GM21447 (cell line): Measurements from ENCODE around the gene MDFI.
A peak's percentile ranks its signal among the peaks of the same experiment; 100 is the strongest.
"Not testable (repeated sequence)": the region's sequence is repeated elsewhere in the genome, so short reads cannot be mapped to it uniquely, and the experiment has no call there.

Source experiments
- ATAC-seq: cut with Tn5 transposase; IDR thresholded peaks from one replicate; pipeline ENCODE4 v1.9.1; 2021; ENCODE audit not compliant: unreplicated experiment

Gene MDFI

DNA sequence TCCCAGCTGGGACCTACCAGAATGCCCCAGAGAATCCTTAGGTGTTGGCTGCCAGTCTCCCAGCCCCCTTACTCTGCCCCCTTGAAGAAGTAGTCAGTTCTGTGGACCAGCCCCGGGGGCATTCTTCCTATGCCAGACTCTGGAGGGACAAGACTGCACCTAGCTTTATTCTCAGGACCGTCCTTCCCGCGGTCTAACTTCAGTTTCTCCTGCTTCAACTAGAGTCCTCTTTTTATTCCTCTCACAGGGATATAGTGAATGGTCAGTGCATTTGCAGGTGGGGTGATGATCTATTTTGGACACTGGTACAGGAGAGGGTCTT, 35.9 kb upstream of the MDFI start:
- ATAC-seq = no peak

- peak; percentile 80 for ATAC-seq
Measured at GRCh38 chr6:41602864-41603608, 35.2 kb upstream of the MDFI start.

- ATAC-seq = no peak
Measured at GRCh38 chr6:41604006-41604405, 34.3 kb upstream of the MDFI start.

- no peak for ATAC-seq
Measured at GRCh38 chr6:41605649-41606048, 32.6 kb upstream of the MDFI start.

DNA sequence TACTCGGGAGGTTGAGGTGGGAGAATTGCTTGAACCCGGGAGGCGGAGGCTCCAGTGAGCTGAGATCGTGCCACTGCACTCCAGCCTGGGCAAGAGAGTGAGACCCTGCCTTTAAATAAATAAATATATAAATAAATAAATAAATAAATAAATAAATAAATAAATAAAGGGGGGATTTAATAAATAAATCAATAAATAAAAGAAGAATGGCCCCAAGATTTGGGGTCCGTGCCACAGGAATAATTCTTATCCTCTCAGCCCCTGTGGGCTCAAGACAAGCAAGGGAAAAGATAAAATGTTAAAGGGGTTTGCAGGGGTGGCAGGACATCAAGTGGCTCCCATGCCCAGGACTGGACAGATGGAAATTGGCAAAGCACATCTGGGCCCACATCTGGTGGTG, 31.2 kb upstream of the MDFI start:
- no peak for ATAC-seq

DNA sequence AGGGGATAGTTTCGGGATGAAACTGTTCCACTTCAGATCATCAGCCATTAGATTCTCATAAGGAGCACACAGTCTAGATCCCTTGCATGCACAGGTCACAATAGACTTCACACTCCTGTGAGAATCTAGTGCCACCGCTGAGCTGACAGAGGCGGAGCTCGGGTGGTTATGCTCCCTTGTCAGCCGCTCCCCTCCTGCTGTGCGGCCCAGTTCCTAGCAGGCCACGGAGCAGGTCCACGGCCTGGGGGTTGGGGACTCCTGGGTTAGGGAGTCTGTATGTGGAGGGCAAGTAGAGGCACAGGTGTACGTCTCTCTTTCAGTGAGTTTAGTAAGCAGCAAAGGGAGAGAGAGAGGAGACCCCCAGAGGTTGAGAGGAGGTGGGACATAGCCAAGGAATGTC, 30.5 kb upstream of the MDFI start:
- ATAC-seq = no peak

DNA sequence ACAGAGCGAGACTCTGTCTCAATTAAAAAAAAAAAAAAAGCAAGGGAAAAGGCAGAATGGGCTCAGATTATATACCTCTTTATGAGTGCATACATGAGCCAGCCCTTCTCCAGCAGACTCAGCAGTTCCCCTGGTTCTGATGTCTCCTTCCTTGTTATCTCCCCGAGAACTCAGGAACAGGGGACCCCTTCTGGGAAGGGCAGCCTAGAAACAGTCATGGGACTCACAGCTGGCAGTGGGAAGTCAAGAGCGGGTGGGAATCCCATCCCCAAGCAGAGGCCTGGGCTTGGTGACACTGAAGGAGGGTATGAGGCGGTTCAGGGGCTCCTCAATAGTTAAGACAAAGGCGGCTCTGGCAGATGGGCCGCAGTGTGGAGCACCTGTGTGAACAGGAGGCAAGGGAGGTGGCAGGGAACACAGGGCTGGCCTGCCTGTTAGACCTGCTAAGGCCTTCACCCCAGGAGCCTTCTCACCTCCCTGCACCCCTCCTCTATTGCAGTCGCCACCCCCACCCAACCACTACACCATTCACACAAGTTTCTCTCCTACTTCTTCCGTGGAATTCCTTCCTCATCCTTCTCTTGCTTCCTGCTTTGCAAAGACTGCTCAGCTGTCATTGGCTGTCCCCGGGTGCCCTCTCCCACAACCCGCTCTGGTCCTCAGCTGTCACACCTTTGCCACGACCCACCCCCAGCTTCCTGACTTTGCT, 29.7 kb upstream of the MDFI start:
- ATAC-seq = no peak

- no peak for ATAC-seq
Measured at GRCh38 chr6:41614715-41615114, 23.6 kb upstream of the MDFI start.

DNA sequence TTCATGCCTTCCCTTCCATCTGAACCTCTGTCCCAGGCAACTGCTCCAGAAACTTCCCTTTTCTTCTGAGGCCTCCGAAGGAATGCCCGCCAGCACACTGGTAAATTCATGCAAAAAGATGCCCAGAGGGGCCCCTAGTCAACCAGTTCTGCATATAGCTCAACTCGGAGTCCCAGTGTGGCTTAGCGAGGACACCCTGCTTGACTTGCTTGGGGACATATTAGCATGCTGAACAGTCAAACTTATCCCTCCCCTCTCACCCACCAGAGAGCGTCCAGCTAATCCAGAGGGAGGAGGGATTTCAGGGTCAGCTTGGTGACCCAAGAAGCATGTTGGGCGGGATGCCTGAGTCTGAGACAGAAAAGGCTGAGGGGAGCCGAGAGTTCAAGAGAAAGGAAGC, 23.0 kb upstream of the MDFI start:
- ATAC-seq = no peak

- ATAC-seq = no peak
Measured at GRCh38 chr6:41618598-41618997, 19.7 kb upstream of the MDFI start.

GRCh38 chr6:41619193-41619592, 19.1 kb upstream of the MDFI start:
- not testable (repeated sequence) for ATAC-seq

DNA sequence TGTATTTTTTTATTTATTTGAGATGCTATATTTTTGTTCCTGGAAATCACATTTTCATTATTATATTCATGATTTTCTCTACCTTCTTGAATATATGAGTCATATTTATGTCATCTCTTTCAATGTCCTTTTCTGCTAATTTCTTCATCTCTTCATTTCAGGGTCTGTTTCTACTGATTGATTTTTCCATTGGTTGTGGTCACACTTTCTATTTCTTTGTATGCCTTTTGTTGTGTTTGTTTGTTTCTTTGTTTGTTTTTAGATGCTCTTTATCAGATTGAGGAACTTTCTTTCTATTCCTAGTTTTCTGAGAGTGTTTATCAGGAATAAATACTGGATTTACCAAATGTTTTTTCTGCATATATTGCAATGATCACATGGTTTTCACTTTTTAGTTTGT, 16.9 kb upstream of the MDFI start:
- no peak for ATAC-seq

DNA sequence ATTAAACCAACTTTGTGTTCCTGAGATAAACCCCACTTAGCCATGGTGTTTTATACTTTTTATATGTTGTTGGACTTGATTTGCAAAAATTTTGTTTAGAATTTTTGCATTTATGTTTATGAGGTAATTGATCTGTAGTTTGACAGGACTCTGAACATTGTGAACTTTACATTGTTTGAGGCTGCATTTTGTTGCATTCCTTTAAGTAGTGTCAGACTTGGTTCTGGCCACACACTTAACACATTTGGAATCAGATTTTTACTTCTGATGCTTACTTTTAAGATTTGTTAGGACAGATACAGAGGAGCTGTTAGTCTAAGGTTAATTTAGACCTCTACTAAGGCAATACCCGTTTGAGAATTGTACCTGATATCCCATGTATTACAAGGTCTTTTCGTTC, 16.5 kb upstream of the MDFI start:
- ATAC-seq = no peak

DNA sequence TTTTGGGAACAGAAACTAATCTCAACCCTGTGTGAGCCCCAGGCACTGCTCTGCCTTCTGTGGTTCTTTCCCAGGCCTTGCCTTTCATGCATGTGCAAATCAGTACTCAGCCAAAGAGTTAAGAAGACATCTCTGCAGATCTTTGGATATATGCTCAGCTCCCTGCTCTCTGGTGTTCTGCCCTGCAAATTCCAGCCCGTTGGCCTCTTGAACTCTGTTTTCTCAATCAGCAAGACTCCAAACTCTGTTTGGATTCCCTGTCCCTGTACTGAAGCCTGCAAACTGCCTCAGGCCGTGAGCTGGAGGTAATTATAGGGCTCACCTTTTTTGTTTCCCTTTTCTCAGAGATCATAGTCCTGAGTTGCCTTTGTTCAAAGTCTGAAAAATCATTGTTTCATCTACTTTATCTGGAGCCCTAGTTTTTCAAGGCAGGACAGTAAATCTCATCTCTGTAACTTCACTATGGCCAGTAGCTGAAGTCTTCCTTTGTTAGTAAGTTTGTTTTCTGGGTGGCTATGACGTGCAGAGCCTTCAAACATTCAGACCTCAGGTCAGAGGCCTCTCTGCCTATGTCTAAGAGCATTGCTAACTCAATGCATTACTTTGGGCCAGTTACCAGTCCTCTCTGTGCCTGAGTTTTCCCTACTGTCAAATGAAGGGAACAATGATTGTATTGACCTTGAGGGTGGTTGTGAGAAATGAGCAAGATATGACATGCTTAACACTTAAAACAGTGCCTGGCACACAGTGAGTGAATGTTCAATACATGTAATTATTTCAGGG, 15.9 kb upstream of the MDFI start:
- ATAC-seq = no peak

DNA sequence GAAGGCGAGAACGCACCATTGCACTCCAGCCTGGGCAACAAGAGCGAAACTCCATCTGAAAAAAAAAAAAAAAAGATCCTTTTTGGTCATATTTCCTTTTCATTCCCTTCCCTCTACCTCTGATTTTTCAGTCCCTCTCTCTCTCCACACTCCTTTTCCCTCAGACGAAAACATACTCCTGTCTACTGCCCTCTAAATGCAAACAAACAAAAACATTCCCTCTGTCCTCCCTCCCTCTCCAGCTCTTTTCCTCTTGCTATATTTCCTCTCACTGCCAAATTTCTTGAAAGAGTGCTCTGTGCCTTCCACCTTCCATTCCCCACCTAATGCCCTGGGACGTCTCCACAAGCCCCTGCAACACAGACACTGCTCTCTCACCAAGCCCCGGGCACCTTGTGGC, 14.9 kb upstream of the MDFI start:
- ATAC-seq = no peak

- no peak for ATAC-seq
Measured at GRCh38 chr6:41624621-41625380, 13.5 kb upstream of the MDFI start.

DNA sequence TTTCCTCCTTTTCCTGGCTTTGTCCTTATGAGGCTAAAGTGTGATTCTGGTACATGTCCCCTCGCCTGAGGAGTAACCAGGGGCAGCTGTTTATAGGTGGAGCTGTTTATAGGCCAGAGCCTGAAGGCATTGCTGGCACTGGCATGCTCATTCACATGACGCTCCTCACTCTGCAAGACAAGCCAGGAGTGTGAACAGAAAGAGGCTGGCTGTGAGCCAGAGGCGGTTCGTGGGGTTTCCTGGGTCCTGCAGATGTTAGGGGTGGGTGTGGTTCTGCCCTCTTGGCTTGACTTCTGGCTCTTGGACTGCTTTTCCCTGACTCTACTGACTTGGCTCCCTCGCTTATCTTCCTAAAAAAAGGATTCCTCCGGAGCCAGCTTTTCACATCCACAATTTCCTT, 12.8 kb upstream of the MDFI start:
- ATAC-seq = no peak

DNA sequence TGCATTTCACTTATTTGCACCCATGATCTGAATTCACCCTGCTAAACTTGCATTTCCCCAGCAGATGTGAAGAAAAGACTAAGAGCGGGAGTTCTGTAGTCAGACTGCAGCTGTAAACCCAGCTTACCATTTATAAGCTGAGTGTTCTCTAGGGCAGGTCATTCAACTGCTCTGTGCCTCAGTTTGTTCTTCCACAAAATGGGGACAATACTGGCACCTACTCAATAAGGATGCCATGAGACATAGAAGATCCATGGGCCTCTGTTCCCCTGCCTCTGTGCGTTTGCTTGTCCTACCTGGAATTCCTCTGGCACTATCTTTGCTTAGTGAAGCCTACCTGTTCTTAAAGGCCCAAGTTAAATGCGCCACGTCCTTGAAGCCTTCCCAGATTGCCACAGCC, 12.2 kb upstream of the MDFI start:
- ATAC-seq = no peak

DNA sequence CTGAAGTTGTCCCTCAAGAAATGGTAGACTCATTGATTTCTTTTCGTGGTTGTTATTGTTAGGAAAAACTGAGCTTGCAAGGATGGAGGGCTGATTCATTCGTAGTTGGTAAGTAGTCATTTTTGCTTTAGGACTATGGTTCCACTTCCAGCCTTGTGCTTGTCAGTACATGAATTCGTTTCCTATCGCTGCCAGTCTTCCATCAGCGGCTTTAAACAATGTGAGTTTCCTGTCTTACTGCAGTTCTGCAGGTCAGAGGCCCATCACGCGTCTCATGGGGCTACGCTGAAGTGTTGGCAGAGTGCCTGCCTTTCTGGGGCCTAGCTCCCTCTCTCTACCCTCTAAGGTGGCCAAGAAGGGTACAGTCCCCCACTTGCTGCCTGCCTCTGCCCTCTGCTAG, 11.4 kb upstream of the MDFI start:
- no peak for ATAC-seq

- ATAC-seq = no peak
Measured at GRCh38 chr6:41629128-41629527, 9.1 kb upstream of the MDFI start.

DNA sequence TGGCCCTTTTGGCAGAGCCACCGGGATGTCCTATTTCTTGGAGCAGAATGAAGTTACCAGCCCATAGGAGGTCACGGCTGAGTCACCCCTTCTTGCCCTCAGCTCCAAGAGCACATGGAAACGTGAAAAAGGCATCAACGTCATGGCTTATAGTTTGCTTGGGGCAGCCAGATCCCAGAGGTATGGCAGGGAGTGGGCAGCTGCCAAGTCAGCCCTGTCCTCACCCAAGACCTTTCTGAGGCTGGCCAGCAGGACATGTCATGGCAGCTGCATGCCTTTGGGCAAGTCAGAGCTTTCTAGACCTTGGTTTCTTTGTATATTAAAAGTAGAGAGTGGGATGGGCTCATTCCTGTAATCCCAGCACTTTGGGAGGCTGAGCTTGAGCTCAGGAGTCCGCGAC, 8.2 kb upstream of the MDFI start:
- ATAC-seq = no peak
